Fibroblast of gingiva (primary cell): ENCODE data around the gene AGPAT3.
A peak's percentile ranks its signal among the peaks of the same experiment; 100 is the strongest.

Experiments
- DNase-seq: peaks from one replicate; pipeline ENCODE4 v3.0.0-alpha.2; 2011; ENCODE audit warnings: low read depth

The AGPAT3 gene

GRCh38 chr21:43997766-43998742, 133.0 kb downstream of the AGPAT3 start:
- no peak for DNase-seq

DNA sequence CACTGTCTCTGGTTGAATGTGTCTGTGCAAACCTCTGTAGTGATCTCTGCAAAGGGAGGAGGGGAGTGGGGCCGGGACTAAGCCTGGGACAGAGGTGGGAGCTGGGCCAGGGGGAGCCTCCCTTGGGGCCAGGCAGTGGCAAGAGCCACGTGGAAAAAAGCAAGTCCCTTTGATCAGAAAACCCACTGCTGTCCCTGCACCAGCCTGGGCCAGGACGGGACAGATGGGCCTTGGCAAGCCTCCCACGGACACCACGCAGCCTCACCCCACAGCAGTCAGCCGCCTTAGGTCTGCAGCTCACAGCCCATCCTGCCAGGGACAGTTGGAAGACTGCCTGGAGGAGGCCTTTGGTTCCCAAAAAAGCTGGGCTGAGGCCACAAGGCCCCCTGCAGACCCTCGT, 135.3 kb downstream of the AGPAT3 start:
- no peak for DNase-seq

DNA sequence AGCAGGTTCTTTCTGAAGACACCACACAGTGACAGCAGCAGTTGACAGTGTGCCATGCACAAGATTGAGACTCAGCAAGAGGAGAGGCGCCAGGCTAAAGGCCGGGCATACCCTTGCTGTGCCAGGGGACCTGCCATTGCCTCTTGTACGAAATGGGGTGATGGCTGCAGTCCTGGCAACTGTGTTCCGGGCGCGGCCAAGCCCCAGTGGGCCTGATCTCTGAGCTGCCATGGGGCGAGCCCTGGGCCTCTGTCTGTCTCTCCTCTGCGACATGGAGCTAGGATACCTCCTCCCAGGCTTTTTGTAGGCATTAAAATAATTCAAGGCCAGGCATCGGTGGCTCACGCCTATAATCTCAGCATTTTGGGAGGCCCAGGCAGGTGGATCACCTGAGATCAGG, 137.5 kb downstream of the AGPAT3 start:
- no peak for DNase-seq

DNA sequence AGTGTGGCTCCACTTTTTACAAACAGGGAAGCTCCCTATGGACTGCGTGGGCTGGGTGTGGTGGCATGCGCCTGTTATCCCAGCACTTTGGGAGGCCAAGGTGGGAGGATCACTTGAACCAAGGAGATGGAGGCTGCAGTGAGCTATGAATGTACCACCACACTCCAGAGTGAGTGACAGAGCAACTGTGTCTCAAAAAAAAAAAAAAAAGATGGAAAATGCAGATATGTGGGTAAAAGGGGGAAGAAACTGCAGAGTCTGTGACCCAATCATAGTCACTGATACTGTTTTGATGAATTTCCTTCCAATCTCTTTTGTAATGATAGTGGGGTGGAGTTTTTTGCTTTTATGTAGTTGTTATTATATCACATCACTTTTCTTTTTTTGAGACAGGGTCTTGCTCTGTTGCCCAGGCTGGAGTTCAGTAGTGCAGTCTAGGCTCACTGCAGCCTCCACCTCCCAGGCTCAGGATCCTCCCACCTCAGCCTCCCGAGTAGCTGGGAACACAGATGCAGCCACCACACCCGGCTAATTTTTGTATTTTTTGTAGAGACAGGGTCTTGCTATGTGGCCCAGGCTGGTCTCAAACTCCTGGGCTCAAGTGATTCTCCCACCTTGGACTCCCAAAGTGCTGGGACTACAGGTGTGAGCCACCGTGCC, 138.4 kb downstream of the AGPAT3 start:
- DNase-seq: no peak

DNA sequence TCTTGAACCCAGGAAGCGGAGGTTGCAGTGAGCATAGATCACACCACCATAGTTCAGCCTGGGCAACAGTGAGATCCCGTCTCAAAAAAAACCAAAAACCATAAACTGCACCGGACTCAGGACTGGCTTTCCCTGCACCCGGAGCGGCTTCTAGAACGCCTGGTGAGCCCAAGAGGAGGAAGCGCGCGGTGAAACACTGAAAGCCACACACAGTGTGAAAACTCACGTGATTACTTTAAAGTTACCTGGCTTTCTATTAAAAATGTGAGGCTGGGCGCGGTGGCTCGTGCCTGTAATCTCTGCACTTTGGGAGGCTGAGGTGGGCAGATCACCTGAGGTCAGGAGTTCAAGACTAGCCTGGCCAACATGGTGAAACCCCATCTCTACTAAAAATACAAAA, 140.0 kb downstream of the AGPAT3 start:
- DNase-seq: no peak

DNA sequence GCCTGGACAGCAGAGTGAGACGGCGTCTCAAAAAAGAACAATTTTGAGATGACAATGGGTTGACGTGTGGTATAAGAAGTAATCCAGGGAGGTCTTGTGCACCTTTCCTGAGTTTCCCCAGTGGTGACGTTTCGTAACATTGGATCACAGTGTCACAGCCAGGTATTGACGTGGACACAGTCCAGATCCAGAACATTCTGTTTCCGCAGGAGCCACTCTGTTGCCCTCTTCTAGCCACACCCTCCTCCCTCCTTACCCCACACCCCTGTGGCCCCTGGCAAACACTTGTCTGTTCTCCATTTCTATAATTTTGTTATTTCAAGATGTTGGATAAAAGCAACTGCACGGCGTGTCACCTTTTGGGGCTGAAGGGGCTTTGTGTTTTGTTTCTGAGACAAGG, 140.6 kb downstream of the AGPAT3 start:
- no peak for DNase-seq

DNA sequence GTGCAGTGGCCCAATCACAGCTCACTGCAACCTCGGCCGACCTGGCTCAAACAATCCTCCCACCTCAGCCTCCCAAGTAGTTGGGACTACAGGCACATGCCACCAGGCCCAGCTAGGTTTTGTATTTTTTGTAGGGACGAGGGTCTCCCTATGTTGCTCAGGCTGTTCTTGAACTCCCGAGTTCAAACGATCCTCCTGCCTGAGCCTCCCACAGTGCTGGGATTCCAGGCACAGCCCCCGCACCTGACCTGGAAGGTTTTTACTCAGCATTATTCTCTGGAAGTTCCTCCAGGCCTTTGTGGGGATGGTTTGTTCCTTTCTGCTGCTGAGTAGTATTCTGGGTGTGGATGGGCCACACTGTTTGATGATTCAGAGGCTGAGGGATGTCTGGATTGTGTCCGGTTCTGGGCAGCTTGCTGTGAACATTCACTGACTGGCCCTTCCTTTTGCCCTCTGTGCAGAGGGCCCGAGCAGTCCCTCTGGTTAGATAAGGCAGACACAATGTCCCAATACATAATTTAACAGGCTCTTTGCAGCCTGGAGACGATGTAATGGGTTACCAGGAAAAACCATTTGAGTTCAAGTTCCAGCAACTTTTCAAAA, 141.1 kb downstream of the AGPAT3 start:
- peak; percentile 70 for DNase-seq

DNA sequence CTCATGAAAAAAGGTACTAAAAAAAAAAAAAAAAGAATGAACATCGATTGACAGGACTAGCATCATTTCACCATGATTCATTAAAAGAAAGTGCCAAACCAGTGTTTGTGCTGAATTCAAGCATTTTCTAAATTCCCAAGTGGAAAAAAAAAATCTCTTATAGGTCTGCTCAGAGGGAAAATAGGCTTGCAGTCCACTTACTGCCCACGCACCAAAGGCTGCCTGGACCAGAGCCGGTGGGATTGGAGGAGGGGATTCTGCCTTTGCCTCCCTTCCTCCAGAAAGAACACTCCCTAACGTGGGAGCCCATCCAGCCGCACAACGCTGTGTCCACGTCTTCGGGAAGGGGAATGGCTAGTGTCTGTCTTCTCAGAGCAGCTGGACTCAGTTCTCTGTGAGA, 141.6 kb downstream of the AGPAT3 start:
- no peak for DNase-seq

DNA sequence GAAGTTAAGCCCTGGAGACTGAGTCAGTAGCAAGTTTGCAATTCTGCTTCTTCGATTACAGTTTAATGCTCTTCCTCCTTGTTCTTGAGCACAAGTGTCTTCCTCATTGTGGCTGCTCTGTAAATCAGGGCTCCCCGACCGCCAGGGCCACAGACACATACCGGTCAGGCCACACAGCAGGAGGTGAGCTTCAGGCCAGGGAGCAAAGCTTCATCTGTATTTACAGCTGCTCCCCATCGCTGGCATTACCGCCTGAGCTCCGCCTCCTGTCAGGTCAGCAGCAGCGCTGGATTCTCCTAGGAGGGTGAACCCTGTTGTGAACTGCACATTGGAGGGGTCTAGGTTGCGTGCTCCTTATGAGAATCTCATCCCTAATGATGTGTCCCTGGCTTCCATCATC, 145.4 kb downstream of the AGPAT3 start:
- DNase-seq: no peak

- no peak for DNase-seq
These were observed 146.1 kb downstream of the AGPAT3 start for GRCh38 chr21:44011123-44011522.

DNA sequence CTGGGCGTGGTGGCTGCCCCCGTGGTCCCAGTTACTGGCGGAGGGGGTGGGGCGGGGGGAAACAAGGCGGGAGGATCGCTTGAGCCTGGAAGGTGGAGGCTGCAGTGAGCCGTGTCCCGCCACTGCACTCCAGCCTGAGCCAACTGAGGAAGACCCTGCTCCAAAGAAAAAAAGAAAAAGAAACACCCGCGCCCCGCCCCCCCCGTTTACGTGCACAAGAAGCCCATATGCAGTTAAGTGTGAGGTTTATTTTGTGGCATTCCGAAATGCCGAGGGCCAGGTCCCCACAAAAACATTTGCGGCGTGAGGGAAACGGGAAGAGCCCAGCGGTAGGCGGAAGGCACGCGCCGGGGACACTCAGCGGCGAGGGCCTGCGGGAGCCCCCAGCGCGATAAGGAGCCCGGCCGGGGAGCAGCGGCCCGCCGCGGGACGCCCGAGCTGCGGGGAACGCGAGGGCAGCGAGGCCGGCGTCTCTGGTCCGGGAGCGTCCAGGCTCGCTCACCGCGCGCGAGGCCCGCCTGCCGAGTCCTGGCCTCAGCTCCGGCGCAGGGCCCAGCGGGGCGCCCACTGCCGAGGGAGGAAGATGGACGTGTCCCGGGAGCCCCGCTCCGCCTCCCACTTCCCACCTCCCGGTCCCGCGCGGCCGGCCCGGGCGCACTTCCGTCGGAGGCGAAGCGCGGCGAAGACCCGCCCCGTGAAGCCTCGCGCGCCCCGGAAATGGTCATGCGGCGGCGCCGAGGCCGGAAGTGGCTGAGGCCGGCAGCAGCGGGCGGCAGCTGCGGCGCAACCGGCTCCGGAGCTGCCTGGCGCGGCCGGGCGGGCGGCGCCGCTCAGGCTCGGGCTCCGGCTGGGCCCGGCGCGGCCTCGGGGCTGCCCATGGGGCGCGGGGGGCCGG, 146.8 kb downstream of the AGPAT3 start, which contains the start of gene TRAPPC10:
Gene TRAPPC10, plus strand, starts transcription at position 731 of the 895 bp plus-strand sequence. CDS start 185 bp downstream, outside the sequence.
- DNase-seq: peak; percentile 87

GRCh38 chr21:44012474-44013379, 147.7 kb downstream of the AGPAT3 start:
- no peak for DNase-seq

DNA sequence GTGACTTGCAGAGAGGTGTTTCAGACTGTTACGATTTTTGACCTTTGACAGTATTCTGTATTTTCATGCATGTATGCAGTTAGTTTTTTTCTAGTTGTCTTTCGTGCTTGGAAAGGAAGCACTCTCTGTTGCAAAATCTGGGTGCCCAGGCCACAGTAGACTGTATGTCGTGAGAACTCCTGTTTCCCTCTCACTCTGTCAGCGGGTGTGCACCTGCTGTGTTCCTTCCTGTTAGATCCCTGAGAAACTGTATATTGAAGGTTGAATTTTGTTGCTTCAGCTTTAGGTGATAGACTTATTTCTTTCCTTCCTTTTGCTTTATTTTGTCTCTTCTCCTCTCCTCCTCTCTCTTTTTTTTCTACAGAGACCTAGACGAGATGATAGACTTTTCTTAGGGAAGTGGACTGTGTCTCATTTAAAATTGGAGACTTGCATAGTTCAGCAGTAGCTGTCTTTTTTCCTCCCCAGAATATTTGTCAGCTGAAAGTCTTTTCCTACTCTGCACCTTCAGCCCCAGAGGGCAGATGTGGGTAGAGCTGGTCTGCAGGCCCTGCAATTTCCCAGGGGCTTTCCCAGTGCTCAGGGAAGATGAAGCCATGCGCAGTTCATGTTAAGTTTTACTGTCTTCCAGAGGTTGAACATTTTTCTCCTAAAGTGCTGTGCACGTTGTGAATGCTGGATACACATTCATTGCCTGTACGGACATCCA, 148.5 kb downstream of the AGPAT3 start:
- no peak for DNase-seq

DNA sequence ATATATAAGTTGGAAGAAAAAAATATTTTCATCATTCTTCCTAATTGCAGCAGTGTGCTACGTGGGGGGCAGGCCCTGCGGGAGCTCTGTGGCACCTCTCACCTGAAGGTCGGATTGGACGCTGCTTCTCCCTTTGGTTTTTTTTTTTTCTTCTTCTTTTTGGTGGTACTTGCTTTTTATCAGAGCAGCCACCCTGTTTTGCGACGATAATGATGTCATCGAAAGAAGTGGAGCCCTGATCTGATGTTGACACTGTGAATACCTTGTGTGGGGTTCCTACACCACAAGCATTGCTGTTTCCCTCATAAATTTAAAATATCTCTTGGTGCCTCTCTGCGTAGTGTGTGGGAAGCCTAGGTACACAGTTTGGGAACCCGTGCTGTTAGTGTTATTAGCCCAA, 152.6 kb downstream of the AGPAT3 start:
- DNase-seq: no peak

DNA sequence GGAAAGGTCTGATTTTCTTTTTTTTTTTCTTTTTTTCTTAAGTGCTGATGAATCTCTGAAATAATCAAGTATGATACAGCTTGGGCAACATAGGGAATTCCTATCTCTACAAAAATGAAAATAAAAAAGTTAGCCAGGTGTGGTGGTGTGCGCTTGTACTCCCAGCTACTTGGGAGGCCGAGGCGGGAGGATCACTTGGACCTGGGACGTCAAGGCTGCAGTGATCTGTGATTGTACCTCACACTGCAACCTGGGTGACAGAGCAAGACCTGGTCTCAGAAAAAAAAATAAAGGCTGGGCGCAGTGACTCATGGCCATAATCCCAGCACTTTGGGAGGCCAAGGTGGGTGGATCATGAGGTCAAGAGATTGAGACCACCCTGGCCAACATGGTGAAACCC, 153.1 kb downstream of the AGPAT3 start:
- no peak for DNase-seq

DNA sequence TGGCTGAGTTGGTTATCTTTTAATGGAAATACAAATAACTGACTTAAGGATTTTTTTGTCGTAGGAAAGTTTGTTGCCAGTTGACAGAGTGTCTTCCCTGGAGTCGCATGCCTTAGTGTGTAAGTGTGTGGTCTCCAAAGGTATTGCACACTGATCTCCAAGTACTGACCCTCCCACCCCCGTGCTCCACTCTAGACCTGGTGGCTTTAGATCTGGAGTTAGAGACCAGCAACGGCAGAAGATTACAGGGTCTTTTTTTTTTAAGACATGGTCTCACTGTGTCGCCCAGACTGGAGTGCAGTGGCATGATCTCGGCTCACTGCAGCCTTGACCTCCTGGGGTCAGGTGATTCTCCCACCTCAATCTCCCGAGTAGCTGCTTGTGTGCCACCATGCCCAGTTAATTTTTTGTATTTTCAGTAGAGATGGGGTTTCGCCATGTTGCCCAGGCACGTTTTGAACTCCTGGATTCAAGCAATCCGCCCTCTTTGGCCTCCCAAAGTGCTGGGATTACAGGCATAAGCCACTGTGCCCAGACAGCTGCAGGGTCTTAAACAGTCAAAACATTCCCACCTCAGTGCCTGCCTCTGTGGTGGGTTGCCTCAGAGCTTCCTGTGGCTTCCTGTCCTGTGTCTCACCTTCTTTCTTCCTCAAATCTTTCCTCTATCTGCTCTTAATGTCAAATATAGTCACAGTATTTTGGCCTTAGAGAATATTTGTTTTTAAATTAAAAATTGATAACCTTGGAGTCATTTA, 154.0 kb downstream of the AGPAT3 start:
- DNase-seq: no peak

- DNase-seq: no peak
These were observed 154.5 kb downstream of the AGPAT3 start for GRCh38 chr21:44019568-44019958.

DNA sequence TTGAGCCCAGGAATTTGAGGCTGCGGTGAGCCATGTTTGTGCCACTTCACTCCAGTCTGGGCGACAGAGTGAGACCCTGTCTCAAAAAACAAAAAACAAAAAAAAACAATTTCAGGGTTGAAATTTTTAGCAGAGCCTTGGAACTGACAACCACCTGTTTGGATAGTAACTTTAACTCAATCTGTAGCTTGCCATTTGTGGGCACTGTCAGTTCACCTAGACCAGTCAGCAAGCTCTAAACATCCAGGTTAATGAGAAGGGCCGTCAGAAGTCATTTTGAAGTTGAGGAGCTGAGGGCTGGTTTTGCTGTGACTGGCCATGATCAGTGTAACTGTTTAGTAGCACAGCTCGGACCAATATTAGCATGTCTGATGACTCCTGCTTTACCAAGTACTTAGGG, 155.5 kb downstream of the AGPAT3 start:
- DNase-seq: no peak

DNA sequence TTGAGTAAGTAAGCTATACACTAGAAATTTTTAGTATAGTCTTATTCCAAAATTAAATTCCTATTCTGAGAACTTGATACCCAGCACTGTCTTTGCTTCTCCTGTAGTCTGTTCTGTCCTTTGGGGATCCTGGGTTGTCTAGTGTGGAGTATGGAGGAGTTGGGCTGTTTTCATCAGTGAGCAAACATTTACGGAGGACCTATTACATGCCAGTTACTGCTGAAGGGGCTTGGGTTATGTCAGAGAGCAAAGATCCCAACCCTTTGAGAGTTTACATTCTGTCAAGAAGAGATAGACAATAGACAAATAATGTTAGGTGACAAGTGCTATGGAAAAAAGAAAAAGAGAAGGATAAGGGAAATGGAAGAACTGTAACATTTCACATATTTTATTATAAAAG, 156.0 kb downstream of the AGPAT3 start:
- no peak for DNase-seq
